Uterus (tissue), 4 donors: ENCODE data around the gene DET1. TPM values are rescaled to one million over a fixed set of nuclear protein-coding genes. Genes with fewer than 3 reads are reported as not detected.

ENCODE experiments used
- DNase-seq, 2 donors: peaks; one replicate each; pipeline ENCODE4 v3.0.0-alpha.2; 2019 to 2020
- H3K27ac ChIP-seq, 2 donors: fragments of 200-600 bp; sonication (generic); 1 replicate in 1 of 2; 2 replicates in 1 of 2; pipeline ENCODE4 v1.5.1; 2016 to 2018
- H3K27me3 ChIP-seq, 2 donors: fragments of 200-600 bp; sonication (generic); one replicate each; pipeline ENCODE4 v1.5.1; 2018 to 2019; ENCODE audit warnings: control low read depth in 1 of 2
- H3K36me3 ChIP-seq, 2 donors: fragments of 200-600 bp; sonication (generic); one replicate each; pipeline ENCODE4 v1.5.1; 2019; ENCODE audit warnings: control low read depth in 1 of 2
- H3K4me1 ChIP-seq, 2 donors: fragments of 200-600 bp; sonication (generic); one replicate each; pipeline ENCODE4 v1.5.1; 2018 to 2019; ENCODE audit warnings: control low read depth in 1 of 2
- H3K4me3 ChIP-seq, 2 donors: fragments of 200-600 bp; sonication (generic); 1 replicate in 1 of 2; 2 replicates in 1 of 2; pipeline ENCODE4 v1.5.1; 2018 to 2019; ENCODE audit warnings: mild to moderate bottlenecking in 1 of 2
- H3K9me3 ChIP-seq, 2 donors: fragments of 200-600 bp; sonication (generic); one replicate each; pipeline ENCODE4 v1.5.1; 2019; ENCODE audit warnings: control low read depth in 1 of 2
- POLR2A ChIP-seq, 2 donors: fragments of 450-650 bp; IDR thresholded peaks; one replicate each; pipeline ENCODE4 v1.6.1; 2016; ENCODE audit warnings: antibody characterized with exemption in 2 of 2, mild to moderate bottlenecking in 1 of 2, moderate library complexity in 1 of 2
- intact Hi-C: fragments of 100-400 bp; cut with DNase I; formaldehyde crosslinking; loops from one replicate; pipeline ENCODE4 v1.15.1; 2023; ENCODE audit warnings: low total_unique reads
- small RNA-seq: library from RNA; depleted of rRNA; stranded (forward); fragments of <200 nt; gene quantifications from one replicate; pipeline ENCODE3, GENCODE V24; 2016
- total RNA-seq, 4 donors: library from RNA; depleted of rRNA in 3 of 4; stranded (reverse); fragments of >200 nt in 3 of 4; gene quantifications; one replicate each; pipeline versions ENCODE4 v1.1.0 to v1.2.4, GENCODE V29; 2014 to 2023
- TF ChIP-seq, protein P1 (sequence below), 4 experiments: fragments of 200-600 bp in 2 of 4; fragments of 450-650 bp in 2 of 4; sonication (generic) in 2 of 4; IDR thresholded peaks; one replicate each; pipeline ENCODE4 v1.5.1; 2016 to 2019; ENCODE audit warnings: antibody characterized with exemption in 4 of 4, mild to moderate bottlenecking in 2 of 4, moderate library complexity in 1 of 4
- donor health status: DM: yes; HTN: yes; CAD: no.

DET1 gene
- total RNA-seq, 4 donors from 2014 or later: 4.1 to 20.4 (median 10.7) TPM

GRCh38 chr15:88465633-88466224 lies 80.8 kb downstream of the DET1 start:
- Histone ChIP-seq H3K4me1 (no peaks in the 10 kb centered on the region), H3K27ac (no peak overlapping the region), H3K36me3 (no peaks in the 10 kb centered on the region), H3K4me3 (no peak overlapping the region), H3K27me3 (no peaks in the 10 kb centered on the region), H3K9me3 (no peaks in the 10 kb centered on the region)
- DNase-seq: no peak
- intact Hi-C loops: no loop called here
- TF ChIP-seq POLR2A (IDR thresholded peaks at IDR 0.05): no peak
- TF ChIP-seq, protein P1, sequence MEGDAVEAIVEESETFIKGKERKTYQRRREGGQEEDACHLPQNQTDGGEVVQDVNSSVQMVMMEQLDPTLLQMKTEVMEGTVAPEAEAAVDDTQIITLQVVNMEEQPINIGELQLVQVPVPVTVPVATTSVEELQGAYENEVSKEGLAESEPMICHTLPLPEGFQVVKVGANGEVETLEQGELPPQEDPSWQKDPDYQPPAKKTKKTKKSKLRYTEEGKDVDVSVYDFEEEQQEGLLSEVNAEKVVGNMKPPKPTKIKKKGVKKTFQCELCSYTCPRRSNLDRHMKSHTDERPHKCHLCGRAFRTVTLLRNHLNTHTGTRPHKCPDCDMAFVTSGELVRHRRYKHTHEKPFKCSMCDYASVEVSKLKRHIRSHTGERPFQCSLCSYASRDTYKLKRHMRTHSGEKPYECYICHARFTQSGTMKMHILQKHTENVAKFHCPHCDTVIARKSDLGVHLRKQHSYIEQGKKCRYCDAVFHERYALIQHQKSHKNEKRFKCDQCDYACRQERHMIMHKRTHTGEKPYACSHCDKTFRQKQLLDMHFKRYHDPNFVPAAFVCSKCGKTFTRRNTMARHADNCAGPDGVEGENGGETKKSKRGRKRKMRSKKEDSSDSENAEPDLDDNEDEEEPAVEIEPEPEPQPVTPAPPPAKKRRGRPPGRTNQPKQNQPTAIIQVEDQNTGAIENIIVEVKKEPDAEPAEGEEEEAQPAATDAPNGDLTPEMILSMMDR (IDR thresholded peaks at IDR 0.05): no peak

GRCh38 chr15:88463870-88464532 lies 82.5 kb downstream of the DET1 start:
- Histone ChIP-seq H3K27me3 (no peaks in the 10 kb centered on the region), H3K36me3 (no peaks in the 10 kb centered on the region), H3K4me3 (no peak overlapping the region), H3K27ac (no peak overlapping the region), H3K9me3 (no peaks in the 10 kb centered on the region), H3K4me1 (no peaks in the 10 kb centered on the region)
- DNase-seq: no peak
- TF ChIP-seq, protein P1 (IDR thresholded peaks at IDR 0.05): no peak
- no peak for TF ChIP-seq POLR2A (IDR thresholded peaks at IDR 0.05)
- intact Hi-C loops: no loop called here

Small RNA genes within 50 kb of the gene (small RNA-seq; reads per million reads assigned to genes)
- not detected for gene AC013489.2

Other genes with a start within 250 kb of the DET1 start
- 10 to 100 TPM; 16.9 to 24.8 (median 21.5) TPM for gene MRPL46, start 79.3 kb downstream of the DET1 start, total RNA-seq
- gene MRPS11, start 79.0 kb downstream of the DET1 start, total RNA-seq: 10 to 100 TPM in 3 of 4 donors, 1 to 10 TPM in 1; 4.4 to 32.8 (median 18.9) TPM
- 10 to 100 TPM in 1 of 4 donors, 1 to 10 TPM in 3; 1.0 to 20.2 (median 6.0) TPM for gene AEN, start 74.7 kb upstream of the DET1 start, total RNA-seq
- 10 to 100 TPM in 3 of 4 donors, 1 to 10 TPM in 1; 3.9 to 35.9 (median 13.2) TPM for gene ISG20, start 92.3 kb upstream of the DET1 start, total RNA-seq